Measurements from ENCODE around the gene PRKX.
A peak's percentile ranks its signal among the peaks of the same experiment; 100 is the strongest.
"Not testable (repeated sequence)": the region's sequence is repeated elsewhere in the genome, so short reads cannot be mapped to it uniquely, and the experiment has no call there.

PRKX gene

DNA sequence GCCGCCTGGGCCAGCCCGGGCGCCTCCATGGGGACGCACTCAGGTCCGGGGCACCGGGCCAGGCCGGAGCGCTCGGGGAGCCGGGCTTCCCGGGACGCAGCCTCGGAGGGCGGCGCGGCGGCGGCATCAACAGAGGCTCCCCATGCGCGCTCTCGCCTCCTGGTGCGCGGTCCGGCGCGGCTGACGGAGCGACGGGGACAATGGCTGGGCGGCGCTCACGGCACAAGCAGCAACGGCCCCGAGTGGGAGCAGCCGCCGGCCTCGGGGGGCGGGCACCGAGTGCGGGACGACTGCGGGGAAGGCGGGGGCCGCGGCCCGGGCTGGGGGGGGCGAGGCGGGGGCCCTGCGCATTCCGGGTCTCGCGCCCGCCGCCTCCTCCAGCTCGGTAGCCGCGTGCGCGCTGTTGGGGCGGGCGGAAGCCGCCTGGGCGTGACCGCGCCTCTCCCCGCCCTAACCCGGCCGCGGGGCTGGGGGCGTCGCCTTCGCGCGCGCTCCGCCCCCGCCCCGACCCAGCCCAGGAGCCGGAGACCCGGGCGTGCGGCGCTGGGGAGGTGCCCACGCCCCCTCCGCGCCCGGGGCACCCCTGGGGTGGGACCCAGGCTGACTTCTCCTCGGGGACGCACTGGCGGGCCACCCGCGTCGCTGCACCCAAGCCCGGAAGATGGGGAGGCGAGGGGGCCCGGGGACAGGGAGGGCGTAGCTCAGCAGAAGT, at the start of gene PRKX:
TSS of gene PRKX (minus strand) at position 425 of the 712 bp plus-strand sequence. CDS start at position 29, 396 bp downstream.
- peak; percentile 74 for DNase-seq (ENCODE audit: low read depth)

DNA sequence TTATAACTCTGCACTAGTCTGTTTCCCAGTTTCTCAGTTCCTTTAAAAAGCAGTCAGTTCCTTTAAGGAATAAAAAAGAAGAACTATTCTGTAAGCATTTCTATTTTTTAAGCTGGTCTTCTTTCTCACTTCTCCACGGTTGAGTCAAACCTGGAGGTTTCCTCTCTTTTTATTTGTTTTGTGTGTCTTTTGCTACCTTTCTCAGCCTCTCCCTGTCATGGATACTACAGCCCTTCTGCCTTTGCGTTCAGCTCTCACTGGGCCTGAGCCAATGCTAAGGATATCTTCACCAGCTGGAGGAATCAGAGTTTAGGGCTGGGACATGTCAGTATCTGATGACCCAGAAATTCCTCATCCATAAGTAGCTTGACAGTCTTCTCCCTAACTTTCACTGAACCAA, 49.7 kb upstream of the PRKX start:
- DNase-seq (ENCODE audit: low read depth) = no peak

DNA sequence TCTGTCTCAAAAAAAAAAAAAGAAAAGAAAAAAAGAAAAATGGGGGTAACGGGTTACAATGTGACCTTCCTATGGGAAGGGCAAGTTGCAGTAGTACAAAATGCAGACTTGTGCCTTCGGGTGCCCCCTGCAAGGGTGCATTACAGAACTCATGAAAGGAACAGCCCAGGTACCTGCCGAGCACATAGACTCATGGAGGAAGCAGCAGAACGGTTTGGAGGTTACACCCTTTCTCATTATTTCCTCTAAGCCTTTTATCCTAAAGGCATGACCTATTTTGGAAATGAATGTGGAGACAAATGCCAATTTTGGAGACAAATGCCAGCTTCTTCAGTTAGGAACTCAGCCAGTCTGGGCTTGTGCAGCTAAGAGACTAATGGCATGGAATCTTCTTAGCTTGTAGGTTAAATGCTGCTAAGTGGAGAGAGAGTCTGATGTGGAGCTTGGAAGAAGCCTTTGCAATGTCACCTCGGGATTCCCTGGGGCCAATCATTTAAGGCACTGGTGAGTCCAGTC, 44.1 kb upstream of the PRKX start:
- DNase-seq (ENCODE audit: low read depth) = no peak

DNA sequence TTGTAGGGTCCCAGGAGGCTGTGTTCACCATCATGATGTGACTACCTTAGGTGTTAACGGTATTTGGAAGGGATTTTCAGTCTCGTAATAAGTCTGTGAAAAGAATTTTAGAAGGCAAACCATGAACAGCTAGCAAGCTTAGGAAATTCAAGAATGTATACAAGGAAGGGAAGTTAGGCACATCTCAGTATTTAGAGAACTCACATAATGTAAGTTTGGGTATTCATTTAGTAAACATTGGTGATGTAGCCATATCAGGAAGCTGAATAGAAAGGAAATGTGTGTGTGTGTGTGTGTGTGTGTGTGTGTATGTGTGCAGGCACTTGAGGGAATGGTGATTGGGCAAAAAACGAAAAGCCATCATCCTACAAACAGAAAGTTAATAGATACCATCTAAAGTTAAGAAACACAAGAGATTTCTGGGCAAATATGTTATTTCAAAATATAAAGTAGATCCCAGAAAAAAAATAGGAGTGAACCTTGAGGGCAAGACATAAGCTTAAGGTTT, 34.7 kb upstream of the PRKX start:
- DNase-seq (ENCODE audit: low read depth) = no peak

DNA sequence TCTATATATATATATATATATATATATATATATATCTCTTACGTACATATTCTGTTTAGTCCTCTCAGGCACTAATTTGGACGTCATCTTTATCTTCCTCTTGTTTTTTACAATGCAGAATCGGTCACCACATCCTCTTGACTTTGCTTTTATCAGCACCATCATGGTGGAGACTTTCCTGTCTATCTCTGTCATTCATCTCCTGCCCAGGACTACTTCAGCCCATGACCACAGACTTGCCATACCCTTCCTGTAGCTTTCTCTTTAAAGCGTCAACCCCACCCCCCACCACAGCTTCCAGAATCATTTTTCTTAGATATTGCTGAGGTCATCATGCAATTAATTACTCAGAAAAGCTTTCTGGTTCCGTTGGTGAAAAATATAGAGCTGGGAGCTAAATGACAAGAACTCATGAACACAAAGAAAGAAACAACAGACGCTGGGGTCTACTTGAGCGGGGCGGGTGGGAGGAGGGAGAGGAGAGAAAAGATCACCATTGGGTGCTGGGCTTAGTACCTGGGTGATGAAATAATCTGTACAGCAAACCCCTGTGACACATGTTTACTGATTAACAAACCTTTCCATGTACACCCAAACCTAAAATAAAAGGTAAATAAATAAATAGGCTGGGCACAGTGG, 30.5 kb upstream of the PRKX start:
- DNase-seq (ENCODE audit: low read depth) = peak; percentile 73

DNA sequence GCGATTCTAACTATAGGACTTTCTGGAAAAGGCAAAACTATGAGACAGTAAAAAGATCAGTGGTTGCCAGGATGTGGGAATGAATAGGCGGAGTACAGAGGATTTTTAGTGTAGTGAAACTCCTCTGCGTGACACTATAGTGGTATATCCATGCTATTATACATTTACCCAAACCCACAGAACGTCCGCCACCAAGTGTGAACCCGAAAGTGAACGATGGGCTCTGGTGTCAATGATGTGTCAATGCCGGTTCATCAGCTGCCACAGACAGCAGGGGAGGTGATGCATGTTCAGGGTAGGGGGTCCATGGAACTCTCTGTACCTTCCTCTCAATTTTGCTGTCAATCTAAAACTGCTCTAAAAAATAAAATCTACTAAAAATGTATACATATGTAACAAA, 27.5 kb upstream of the PRKX start:
- DNase-seq (ENCODE audit: low read depth) = not testable (repeated sequence)

DNA sequence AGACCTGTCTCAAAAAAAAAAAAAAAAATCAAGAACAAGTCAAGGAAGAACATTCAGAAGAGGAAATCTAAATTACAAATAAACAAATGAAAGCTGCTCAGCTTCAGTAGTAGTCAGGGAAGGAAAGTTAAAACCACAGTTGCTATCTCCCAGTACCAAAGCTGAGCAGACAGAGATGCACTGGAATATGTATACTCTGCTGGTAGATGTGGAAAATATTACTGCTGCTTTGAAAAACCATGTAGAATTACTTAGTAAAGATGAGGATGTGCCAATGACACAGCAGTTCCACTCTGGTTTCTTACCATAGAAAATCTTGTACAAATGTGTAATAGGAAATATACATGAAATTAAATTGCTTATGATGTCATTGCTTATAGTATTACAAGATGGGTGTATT, 25.1 kb upstream of the PRKX start:
- no peak for DNase-seq (ENCODE audit: low read depth)

DNA sequence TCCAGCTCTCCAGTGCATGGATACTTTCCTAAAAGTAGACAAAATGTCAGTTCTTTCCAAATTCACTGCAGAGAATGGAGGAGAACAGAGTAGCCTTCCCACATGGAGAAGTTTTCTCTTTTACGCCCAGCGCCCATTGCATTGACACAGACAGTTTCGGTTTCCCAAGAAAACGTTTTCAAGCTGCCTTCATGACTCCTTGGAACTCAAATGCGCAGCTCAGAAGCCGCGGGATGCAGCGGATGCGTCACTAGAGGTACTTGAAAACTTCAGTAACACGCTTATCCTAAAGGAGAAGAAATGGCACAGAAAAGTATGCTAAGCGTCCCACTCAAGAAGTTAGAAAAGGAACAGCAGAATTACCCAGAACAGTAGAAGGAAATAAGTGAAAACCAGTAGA, 23.1 kb upstream of the PRKX start:
- DNase-seq (ENCODE audit: low read depth) = not testable (repeated sequence)

DNA sequence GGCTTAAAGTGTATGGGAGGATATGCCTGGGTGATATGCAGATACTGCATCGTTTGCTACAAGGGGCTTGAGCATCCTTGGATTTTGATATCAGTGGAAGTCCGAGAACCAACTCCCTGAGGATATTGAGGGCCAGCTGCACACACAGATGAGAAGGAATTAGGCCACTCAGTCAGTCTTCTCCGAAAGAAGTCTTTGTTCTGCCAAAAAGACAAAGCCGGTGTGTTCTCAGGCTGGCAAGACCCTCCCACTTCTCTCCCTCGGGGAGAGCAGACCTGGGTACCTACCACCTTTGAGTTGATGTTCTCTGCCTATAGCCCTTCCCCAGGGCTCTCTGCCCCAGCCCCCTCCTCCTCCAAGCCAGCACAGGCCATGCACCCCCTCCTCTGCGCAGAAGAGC, 22.4 kb upstream of the PRKX start:
- not testable (repeated sequence) for DNase-seq (ENCODE audit: low read depth)

DNA sequence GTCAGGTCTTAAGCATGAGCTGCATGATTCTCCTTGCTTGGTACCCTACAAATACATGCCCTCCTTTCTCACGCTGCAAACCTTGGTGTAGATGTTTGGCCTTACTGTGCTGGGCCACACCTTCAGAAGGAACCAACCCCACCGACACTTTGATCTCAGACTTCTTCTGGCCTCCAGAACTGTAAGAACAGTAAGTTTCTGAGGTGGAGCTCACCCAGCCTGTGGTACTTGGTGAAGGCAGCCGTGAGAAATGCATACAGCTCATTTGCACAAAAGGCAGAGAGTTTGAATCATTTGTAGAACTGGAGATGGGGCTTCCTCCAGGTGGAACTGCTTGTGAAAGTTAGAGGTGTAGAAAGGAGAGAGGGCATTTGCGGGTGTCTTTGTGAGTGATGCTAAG, 21.0 kb upstream of the PRKX start:
- not testable (repeated sequence) for DNase-seq (ENCODE audit: low read depth)

DNA sequence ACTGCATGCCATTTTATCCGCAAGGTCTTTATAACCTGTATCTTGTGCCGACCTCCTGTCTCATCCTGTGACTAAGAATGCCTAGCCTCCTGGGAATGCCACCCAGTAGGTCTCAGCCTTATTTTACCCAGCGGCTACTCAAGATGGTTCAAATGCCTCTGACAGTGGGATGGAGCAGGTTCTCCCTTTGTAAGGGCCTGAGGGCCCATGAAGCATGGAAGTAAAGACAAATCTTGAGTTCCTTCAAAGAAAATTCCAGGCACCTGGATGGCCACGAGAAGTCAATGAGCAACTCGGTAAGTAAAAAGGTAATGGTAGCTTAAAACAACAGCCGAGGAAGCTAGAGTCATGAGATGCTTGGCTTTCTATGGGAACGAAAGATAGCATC, 19.6 kb upstream of the PRKX start:
- no peak for DNase-seq (ENCODE audit: low read depth)

DNA sequence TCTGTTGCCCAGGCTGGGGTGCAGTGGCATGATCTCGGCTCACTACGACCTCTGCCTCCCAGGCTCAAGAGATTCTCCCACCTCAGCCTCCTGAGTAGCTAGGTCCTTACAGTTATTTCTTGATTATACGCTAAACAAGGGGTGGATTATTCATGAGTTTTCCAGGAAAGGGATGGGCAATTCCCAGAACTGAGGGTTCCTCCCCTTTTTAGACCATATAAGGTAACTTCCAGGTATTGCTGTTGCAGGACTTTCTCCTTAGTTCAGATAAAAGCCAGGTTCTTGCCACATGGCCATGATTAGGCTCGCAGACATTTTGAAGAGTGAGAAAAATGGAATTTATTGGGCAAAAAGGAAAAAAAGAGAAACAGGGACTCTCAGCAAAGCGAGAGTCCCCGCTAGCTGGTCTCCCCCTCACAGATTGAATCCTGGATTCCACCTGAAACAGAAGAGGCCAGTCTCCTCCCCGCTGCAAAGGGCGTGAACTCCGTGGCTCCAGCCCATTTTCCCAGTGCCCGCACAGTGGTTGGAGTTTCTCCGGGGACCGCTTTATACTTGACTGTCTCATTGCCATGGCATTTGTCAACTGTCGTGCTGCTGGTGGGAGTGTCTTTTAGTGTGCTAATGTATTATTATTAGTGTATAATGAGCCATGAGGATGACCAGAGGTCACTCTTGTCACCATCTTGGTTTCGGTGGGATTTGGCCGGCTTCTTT, 19.0 kb upstream of the PRKX start:
- DNase-seq (ENCODE audit: low read depth) = not testable (repeated sequence)

DNA sequence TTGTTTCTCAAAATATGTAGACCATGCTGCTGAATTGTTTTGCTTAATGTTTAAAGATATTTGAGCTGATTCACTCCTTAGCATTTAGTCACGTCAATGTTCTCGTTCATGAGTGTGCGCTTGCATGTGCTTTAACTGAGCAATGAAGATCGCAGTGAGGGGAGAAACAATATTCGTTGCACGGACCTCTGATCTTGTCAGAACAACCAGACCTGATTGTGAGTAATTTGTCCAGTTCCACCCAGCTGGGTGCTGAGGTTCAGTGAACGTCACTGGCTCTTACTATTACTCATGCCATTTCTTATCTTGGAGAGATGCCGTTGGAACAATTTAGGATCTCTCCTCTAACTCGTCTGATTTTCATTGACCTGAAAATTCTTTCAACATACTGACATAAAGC, 15.0 kb upstream of the PRKX start:
- no peak for DNase-seq (ENCODE audit: low read depth)

DNA sequence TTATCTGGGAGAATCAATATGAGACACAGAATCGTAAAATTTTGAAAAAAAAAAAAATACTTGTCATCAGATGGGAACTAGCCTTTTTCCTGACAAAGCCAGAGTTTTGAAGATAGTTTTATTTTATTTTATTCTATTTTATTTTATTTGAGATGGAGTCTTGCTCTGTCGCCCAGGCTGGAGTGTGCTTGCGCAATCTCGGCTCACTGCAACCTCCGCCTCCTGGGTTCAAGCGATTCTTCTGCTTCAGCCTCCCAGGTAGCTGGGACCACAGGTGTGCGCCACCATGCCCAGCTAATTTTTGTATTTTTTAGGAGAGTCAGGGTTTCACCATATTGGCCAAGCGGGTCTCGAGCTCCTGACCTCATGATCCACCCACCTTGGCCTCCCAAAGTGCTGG, 10.0 kb upstream of the PRKX start:
- DNase-seq (ENCODE audit: low read depth) = not testable (repeated sequence)

DNA sequence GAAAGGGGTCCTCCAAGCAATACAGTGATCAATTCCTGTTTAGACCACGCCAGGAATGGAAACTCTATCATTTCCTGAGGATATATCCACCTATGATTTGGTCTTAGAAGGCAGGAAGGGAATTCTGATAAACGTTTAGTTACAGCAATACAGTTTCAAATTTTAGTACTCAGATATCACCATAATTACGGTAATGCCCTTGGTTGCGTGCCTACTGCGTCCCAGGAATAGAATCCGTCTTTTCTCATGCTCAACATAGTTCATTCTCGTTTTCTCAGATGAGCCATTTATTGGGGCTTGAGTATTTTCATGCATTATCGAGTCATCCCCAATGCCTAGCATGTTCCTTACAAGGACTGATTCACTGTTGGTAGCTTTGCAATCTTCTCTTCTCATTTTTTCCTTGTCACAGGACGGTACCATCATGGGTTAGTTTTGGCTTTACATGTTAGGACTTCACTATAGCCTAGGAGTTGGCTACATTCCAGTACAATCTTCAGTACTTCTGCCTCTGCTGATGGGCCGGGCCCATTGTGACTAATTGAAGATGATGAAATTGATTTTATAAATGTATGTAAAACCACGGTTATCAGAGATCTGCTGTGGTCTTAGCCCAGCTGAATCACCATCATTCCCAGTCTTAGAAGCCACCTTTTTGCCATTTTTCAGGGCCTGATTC, 4.4 kb upstream of the PRKX start:
- no peak for DNase-seq (ENCODE audit: low read depth)

DNA sequence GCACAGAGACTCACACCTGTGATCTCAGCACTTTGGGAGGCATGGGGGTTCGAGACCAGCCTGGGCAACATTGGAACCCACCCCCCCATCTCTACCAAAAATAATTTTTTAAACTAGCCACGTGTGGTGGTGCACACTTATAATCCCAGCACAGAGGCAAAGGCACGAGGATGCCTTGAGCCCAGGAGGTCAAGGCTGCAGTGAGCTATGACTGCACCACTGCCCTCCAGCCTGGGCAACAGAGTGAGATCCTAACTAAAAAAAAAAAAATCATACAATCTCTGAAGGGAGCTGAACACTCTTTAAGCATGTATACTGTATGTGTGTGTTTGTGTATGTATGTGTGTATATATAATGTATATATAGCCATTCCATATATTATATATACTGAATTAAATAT, 2.5 kb upstream of the PRKX start:
- DNase-seq (ENCODE audit: low read depth) = no peak

DNA sequence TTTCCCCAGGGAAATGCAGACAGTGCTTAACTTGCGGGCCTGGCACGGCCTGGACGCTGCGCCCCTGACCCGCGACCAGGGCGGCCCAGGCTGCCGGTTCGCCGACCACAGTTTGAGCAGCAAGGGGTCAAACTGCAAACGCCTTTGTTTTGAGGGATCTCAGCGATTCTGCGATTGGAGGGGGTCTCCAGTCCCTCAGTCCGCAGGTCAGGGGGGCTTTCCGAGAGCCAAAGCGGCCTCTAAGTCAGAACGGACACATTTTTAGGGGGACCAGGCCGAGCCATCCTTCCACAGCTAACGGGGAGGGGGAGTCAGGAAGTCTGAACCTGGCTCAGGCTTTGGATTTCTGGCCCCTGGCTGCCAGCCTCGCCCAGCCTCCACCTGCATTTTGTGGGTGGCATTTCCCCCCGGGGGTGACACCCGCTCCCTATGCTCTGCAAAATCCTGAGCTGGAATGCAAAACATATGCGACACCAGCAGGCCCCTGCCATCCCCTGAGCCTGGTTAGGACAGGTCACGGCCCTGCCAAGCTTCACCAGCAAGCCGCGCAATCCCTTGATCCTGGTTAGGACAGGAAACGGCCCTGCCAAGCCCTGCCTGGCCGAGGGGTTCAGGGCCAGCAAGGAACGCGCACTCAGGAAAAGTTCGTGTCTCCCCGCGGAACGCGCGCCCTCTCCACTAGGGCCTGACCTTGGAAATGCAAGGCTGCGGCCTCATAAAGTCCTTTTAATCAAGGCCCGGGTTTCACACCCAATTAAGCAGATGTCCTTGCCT, 1.4 kb upstream of the PRKX start:
- DNase-seq (ENCODE audit: low read depth) = not testable (repeated sequence)

DNA sequence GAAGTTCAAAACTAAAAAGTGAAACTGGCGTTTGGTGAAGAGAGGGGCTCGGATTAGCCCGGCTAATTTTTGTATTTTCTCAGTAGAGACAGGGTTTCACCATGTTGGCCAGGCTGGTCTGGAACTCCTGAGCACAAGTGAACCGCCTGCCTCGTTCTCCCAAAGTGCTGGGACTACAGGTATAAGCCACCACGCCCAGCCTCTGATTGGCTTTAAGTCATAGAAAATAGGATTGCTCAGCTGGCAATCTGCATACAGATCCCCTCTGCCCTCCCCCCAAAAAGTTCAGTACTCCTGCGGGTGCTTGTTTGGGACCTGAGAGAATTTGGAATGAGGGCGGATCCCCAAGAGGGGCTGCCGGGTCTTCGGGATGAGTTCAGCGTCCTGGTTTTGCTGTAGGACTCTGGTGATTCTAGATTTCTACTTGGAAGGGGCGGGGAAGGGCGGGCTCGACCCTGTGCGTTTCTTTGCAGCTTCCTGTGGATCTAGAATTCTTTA, 537 bp upstream of the PRKX start:
- no peak for DNase-seq (ENCODE audit: low read depth)

DNA sequence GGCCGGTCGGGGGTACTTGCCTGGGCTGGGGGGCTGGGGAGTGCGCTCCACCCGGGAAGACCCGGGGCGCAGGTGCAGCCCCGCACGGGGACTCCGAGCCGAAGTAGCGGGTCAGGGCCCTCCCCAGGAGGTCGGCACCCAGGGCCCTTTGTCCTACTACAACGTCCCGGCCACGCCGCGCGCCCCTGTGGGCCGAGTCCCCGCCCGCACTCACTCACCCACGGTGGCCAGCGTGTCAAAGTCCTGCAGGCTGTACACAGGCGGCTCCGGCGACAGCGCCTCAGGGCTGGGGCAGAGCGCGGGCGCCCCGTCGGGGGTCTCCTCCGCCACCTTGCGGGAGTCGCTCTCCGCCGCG, 602 bp downstream of the PRKX start:
- DNase-seq (ENCODE audit: low read depth) = peak; percentile 8

DNA sequence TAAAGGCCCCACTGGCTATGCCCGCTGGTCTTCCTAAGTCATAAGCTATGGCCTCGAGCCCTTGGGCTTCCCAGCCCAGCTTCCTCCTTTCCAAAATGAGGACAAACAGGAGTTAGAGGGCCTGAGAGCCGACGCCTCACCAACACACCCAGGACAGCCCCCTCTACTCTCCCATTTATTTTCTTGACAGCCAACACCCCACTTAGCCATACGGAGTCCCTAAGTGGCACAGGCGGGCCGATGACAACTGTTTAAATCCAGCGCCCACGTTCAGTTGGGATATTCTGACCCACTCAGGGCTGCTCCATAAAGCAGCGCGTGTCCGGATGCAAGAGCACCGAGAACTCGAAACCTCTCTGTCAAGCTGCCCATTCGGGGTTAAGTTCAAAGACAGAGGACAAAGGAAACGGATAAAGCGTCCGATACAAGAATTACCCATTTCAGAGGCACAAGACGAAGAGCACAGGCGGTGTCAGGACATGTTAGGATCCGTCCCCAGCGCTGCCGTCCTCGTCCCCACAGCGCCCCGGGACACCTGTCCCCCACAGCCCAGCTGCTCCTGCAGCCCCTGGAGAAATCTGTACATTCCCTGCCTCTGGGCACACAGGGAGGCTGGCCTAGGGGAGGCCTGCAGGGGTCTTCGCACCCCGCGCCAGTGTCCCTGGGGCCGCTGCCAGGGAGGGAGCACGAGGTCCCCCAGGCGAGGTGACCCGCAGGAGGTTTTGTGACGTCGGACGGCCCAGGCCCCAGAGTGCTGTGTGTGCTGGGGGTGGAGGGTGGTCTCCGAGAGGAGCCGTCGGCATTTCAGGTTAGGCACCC, 1.2 kb downstream of the PRKX start:
- DNase-seq (ENCODE audit: low read depth) = no peak
